ENCODE measurements around the gene ASPG. TPM values are rescaled to one million over a fixed set of nuclear protein-coding genes. Genes with fewer than 3 reads are reported as not detected.

ASPG gene
- total and polyA plus RNA-seq, 5 experiments from 2014 or later, result not detected

DNA sequence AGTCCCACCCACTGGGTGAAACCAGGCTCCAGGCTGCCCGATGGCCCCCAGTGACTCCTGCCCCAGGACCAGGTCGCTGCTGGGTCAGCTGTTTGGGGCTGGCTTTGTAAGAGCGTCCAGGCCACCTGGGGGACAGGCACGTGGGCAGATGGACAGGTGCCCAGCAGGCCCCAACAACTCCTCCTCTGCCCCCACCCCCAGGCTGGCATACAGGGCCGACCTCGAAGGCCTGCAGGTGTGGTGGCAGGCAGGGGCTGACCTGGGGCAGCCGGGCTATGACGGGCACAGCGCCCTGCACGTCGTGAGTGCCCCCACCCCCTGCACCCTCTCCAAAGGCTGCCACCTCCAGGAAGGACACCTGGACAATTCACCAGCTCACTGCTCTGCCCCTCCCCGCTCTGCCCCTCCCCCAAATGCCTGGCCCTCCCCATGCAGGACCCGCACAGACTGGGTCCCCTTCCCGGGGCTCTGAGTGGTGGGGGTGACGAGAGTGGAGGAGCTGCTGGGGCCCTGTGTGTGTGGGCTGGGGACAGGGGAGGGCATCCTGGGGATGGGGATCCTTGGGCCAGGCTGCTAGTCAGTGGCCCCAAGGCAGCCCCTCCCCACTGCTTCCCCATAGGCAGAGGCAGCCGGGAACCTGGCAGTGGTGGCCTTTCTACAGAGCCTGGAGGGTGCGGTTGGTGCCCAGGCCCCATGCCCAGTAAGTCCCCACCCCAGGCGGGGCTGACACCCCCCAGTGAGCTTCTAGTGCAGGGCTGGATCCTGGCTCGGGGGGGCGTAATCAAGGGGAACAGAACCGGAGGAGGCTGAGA lies 26.0 kb downstream of the ASPG start:
- POLR2A ChIA-PET, result no interaction called here
- H3K9me3 Mint-ChIP-seq, result no peaks in the 10 kb centered on the region
- H3K27me3 Mint-ChIP-seq, result peaks cover 0 to 28% (median 11%) of the 10 kb centered on the region in 5 donors
- DNase-seq, result peak in 2 of 10 donors; percentile 2 to 58
- H3K4me1 Mint-ChIP-seq, result peaks cover 0 to 3% (median under 1%) of the 10 kb centered on the region in 4 donors
- H3K4me3 Mint-ChIP-seq, result no peak overlapping the region
- ATAC-seq, result no peak
- no peak overlapping the region for H3K27ac Mint-ChIP-seq
- peaks cover 0 to 5% (median 0%) of the 10 kb centered on the region in 3 donors for H3K36me3 Mint-ChIP-seq

GRCh38 chr14:104112113-104112505 lies 26.6 kb downstream of the ASPG start:
- H3K27me3 Mint-ChIP-seq, result peaks cover 0 to 28% (median 11%) of the 10 kb centered on the region in 5 donors
- DNase-seq (peak in 2 of 10 donors; percentile 1 to 34), ATAC-seq (no peak)
- no peaks in the 10 kb centered on the region for H3K9me3 Mint-ChIP-seq
- no peak overlapping the region for H3K4me3 Mint-ChIP-seq
- POLR2A ChIA-PET, result no interaction called here
- H3K4me1 Mint-ChIP-seq, result peaks cover 0 to 3% (median under 1%) of the 10 kb centered on the region in 4 donors
- H3K36me3 Mint-ChIP-seq, result peaks cover 0 to 5% (median 0%) of the 10 kb centered on the region in 3 donors
- no peak overlapping the region for H3K27ac Mint-ChIP-seq

- peaks cover 0 to 3% (median under 1%) of the 10 kb centered on the region in 4 donors for H3K4me1 Mint-ChIP-seq
- DNase-seq (peak in 3 of 10 donors; percentile 0 to 51 (median 3)), ATAC-seq (no peak)
- H3K27ac Mint-ChIP-seq, result no peak overlapping the region
- no peak overlapping the region for H3K4me3 Mint-ChIP-seq
- no peaks in the 10 kb centered on the region for H3K9me3 Mint-ChIP-seq
- H3K27me3 Mint-ChIP-seq, result peaks cover 0 to 32% (median 11%) of the 10 kb centered on the region in 5 donors
- H3K36me3 Mint-ChIP-seq, result peaks cover 0 to 5% (median 0%) of the 10 kb centered on the region in 3 donors
- POLR2A ChIA-PET, result no interaction called here
Measured at GRCh38 chr14:104112609-104113571, 27.4 kb downstream of the ASPG start.

DNA sequence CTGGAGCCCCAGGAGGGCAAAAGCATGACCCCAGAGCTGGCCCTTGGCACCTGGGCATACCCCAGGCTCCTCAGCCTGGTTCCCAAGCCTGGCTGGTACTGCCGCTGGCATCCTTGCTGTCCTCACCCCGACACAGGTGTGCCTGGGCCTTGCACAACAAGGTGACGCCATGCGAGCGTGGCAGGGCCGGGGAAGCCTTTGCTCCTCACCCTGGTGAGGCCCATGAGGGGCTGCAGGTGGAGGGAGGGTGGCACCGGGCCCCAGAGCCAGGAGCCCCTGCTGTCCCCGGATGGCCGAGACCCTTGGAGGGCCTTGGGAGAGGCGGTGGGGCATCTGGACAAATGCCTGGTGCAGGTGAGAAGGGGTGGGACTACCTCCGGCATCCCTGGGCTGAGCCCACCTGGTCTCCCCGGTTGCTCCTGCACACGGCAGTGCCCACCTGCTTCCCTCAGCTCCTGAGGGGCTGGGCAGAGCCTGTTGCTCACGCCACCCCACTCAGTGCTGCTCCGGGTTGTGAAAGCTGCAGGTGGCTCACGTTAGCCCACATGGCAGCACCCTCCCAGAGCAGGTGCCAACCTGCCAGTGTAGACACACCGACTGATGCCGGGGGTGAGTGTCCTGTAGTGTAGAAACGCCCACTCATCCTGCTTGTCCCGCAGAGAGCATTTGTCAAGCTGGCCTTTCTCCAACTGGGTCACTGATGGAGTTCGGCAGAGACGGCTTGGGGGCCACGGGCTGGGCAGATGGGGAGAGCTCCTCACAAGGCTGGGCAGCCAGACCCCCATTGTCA lies 28.3 kb downstream of the ASPG start:
- Mint-ChIP-seq H3K27me3 (peaks cover 1 to 41% (median 17%) of the 10 kb centered on the region in 5 donors), H3K9me3 (no peaks in the 10 kb centered on the region), H3K4me1 (peaks cover 0 to 3% (median under 1%) of the 10 kb centered on the region in 4 donors), H3K27ac (no peak overlapping the region), H3K4me3 (peak overlapping the region in 1 of 10 donors; percentile 10), H3K36me3 (peaks cover 0 to 5% (median 0%) of the 10 kb centered on the region in 3 donors)
- POLR2A ChIA-PET, result no interaction called here
- DNase-seq (peak in 3 of 10 donors; percentile 0 to 58 (median 1)), ATAC-seq (no peak)

GRCh38 chr14:104114421-104115130 lies 29.1 kb downstream of the ASPG start:
- DNase-seq, result peak in 3 of 10 donors; percentile 0 to 55 (median 2)
- Mint-ChIP-seq H3K27ac (no peak overlapping the region), H3K4me1 (peaks cover 0 to 3% (median under 1%) of the 10 kb centered on the region in 4 donors), H3K36me3 (peaks cover 0 to 5% (median 0%) of the 10 kb centered on the region in 3 donors), H3K9me3 (no peaks in the 10 kb centered on the region), H3K4me3 (peak overlapping the region in 3 of 10 donors; percentile 10 to 57 (median 10)), H3K27me3 (peaks cover 1 to 48% (median 22%) of the 10 kb centered on the region in 5 donors)
- POLR2A ChIA-PET, result no interaction called here
- ATAC-seq, result no peak

GRCh38 chr14:104115131-104115600 lies 29.7 kb downstream of the ASPG start:
- H3K36me3 Mint-ChIP-seq, result peaks cover 0 to 5% (median 0%) of the 10 kb centered on the region in 3 donors
- peaks cover 0 to 3% (median under 1%) of the 10 kb centered on the region in 4 donors for H3K4me1 Mint-ChIP-seq
- ATAC-seq, result no peak
- peaks cover 1 to 53% (median 26%) of the 10 kb centered on the region in 5 donors for H3K27me3 Mint-ChIP-seq
- POLR2A ChIA-PET, result no interaction called here
- no peak overlapping the region for H3K27ac Mint-ChIP-seq
- H3K4me3 Mint-ChIP-seq, result peak overlapping the region in 8 of 10 donors; percentile 6 to 72 (median 58)
- DNase-seq, result peak in 1 of 10 donors; percentile 2
- H3K9me3 Mint-ChIP-seq, result no peaks in the 10 kb centered on the region

DNA sequence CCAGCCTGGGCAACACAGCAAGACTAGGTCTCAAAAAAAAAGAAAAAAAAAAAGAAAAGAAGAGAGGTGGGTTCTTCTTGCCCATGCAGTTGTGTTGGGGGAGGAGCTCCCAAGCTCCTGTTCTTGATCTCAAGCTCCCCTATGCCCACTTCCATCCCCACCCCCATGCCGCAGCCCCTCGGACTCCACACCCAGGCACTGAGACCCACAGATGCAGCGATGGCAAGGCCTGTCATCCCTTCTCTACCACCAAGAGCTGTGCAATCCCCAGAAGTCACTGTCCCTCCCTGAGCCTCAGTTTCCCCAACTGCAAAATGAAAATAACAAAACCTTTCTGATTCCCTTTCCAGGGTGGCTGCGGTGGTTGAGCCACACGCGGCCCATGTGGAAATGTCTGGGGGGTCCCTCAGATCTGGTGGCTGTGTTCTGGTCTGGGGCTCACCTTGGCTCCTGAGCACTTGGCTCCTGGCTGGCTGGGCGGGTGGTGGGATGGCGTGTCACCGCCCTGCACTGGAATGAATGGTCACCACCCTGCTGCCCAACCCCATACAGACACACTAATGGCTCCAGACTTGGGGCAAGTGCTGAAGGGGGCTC lies 30.3 kb downstream of the ASPG start:
- Mint-ChIP-seq H3K36me3 (peaks cover 0 to 5% (median 0%) of the 10 kb centered on the region in 3 donors), H3K27ac (peak overlapping the region in 1 of 10 donors; percentile 13), H3K4me3 (peak overlapping the region; percentile 18 to 76 (median 63)), H3K27me3 (peaks cover 3 to 55% (median 27%) of the 10 kb centered on the region in 5 donors), H3K4me1 (peaks cover 0 to 3% (median under 1%) of the 10 kb centered on the region in 4 donors), H3K9me3 (no peaks in the 10 kb centered on the region)
- DNase-seq, result peak in 1 of 10 donors; percentile 52
- POLR2A ChIA-PET, result no interaction called here
- no peak for ATAC-seq

GRCh38 chr14:104116288-104116755 lies 30.8 kb downstream of the ASPG start:
- POLR2A ChIA-PET, result no interaction called here
- peak overlapping the region in 1 of 10 donors; percentile 13 for H3K27ac Mint-ChIP-seq
- peak in 1 of 2 donors; percentile 30 for ATAC-seq
- no peaks in the 10 kb centered on the region for H3K9me3 Mint-ChIP-seq
- peak overlapping the region in 8 of 10 donors; percentile 18 to 68 (median 56) for H3K4me3 Mint-ChIP-seq
- DNase-seq, result peak in 1 of 10 donors; percentile 52
- peaks cover 0 to 3% (median under 1%) of the 10 kb centered on the region in 4 donors for H3K4me1 Mint-ChIP-seq
- peaks cover 3 to 55% (median 27%) of the 10 kb centered on the region in 5 donors for H3K27me3 Mint-ChIP-seq
- H3K36me3 Mint-ChIP-seq, result peaks cover 0 to 5% (median 0%) of the 10 kb centered on the region in 3 donors

GRCh38 chr14:104116756-104117340 lies 31.3 kb downstream of the ASPG start:
- Mint-ChIP-seq H3K9me3 (no peaks in the 10 kb centered on the region), H3K36me3 (peaks cover 0 to 5% (median 0%) of the 10 kb centered on the region in 3 donors), H3K27ac (no peak overlapping the region), H3K4me3 (peak overlapping the region in 5 of 10 donors; percentile 50 to 68 (median 57)), H3K27me3 (peaks cover 3 to 55% (median 27%) of the 10 kb centered on the region in 5 donors), H3K4me1 (peaks cover 0 to 3% (median under 1%) of the 10 kb centered on the region in 4 donors)
- ATAC-seq (peak in 1 of 2 donors; percentile 29), DNase-seq (peak in 1 of 10 donors; percentile 21)
- POLR2A ChIA-PET, result no interaction called here

- H3K9me3 Mint-ChIP-seq, result no peaks in the 10 kb centered on the region
- no peak for ATAC-seq
- peaks cover 0 to 5% (median 0%) of the 10 kb centered on the region in 3 donors for H3K36me3 Mint-ChIP-seq
- POLR2A ChIA-PET, result no interaction called here
- no peak overlapping the region for H3K27ac Mint-ChIP-seq
- peaks cover 0 to 3% (median under 1%) of the 10 kb centered on the region in 4 donors for H3K4me1 Mint-ChIP-seq
- H3K27me3 Mint-ChIP-seq, result peaks cover 3 to 56% (median 31%) of the 10 kb centered on the region in 5 donors
- H3K4me3 Mint-ChIP-seq, result peak overlapping the region in 4 of 10 donors; percentile 39 to 67 (median 56)
- peak in 1 of 10 donors; percentile 35 for DNase-seq
Measured at GRCh38 chr14:104117341-104118005, 32.0 kb downstream of the ASPG start.
